Left lung (tissue), 10 donors: ENCODE data around the gene OR8B3. TPM values are rescaled to one million over a fixed set of nuclear protein-coding genes. Genes with fewer than 3 reads are reported as not detected.

Source experiments
- ATAC-seq: fragments of 200-7000 bp; cut with Tn5 transposase; one replicate; pipeline ENCODE4 v1.9.1; 2020; ENCODE audit warnings: moderate library complexity
- DNase-seq, 4 donors: peaks; one replicate each; pipeline ENCODE4 v3.0.0-alpha.2; 2013 to 2020
- H3K27ac ChIP-seq, 2 donors: fragments of 200-600 bp; sonication (generic) in 1 of 2; one replicate each; pipeline versions ENCODE4 v1.5.0 to v1.8.0; 2020 to 2021
- H3K27me3 ChIP-seq, 2 donors: fragments of 200-600 bp; sonication (generic) in 1 of 2; one replicate each; pipeline versions ENCODE4 v1.5.0 to v1.8.0; 2020 to 2021
- H3K36me3 ChIP-seq, 2 donors: fragments of 200-600 bp; sonication (generic) in 1 of 2; one replicate each; pipeline versions ENCODE4 v1.5.0 to v1.8.0; 2020 to 2021
- H3K4me1 ChIP-seq, 2 donors: fragments of 200-600 bp; one replicate each; pipeline ENCODE4 v1.8.0; 2021
- H3K4me3 ChIP-seq, 2 donors: fragments of 200-600 bp; sonication (generic) in 1 of 2; one replicate each; pipeline versions ENCODE4 v1.5.0 to v1.8.0; 2020 to 2021; ENCODE audit warnings: mild to moderate bottlenecking in 1 of 2
- H3K9me3 ChIP-seq, 2 donors: fragments of 200-600 bp; sonication (generic) in 1 of 2; one replicate each; pipeline versions ENCODE4 v1.5.0 to v1.8.0; 2020 to 2021
- CTCF ChIP-seq, 2 donors: fragments of 200-600 bp; sonication (generic) in 1 of 2; IDR thresholded peaks; one replicate each; pipeline versions ENCODE4 v1.5.0 to v1.8.0; 2021; ENCODE audit warnings: antibody characterized with exemption in 2 of 2
- intact Hi-C, 2 donors: fragments of 100-400 bp; cut with DNase I; formaldehyde crosslinking; loops; one replicate each; pipeline versions ENCODE4 v1.11.2 to v1.14.2; 2022
- polyA plus RNA-seq, 6 donors: library from polyadenylated mRNA; unstranded; fragments of 120-200 nt; gene quantifications; one replicate each; pipeline ENCODE4 v1.2.1, GENCODE V29; 2013; ENCODE audit not compliant: insufficient read length in 6 of 6
- total RNA-seq, 2 donors: library from RNA; stranded (reverse); fragmentation: NEBNext Ultra II Directional; extraction: Animal tissue kit (Norgen Biotek cat#: 25700); gene quantifications; one replicate each; pipeline ENCODE4 v1.2.1, GENCODE V29; 2021
- donor health status: DM: no; HTN: yes; CAD: no.
- donor health status: DM: no; HTN: no; CAD: no.

Gene OR8B3
- total and polyA plus RNA-seq, 8 donors = not detected

GRCh38 chr11:124441519-124441918 lies 42.7 kb upstream of the OR8B3 start:
- no peaks in the 10 kb centered on the region for H3K4me1 ChIP-seq
- no peak for ATAC-seq
- H3K27me3 ChIP-seq = no peaks in the 10 kb centered on the region
- intact Hi-C loops = no loop called here
- no peaks in the 10 kb centered on the region for H3K9me3 ChIP-seq
- no peaks in the 10 kb centered on the region for H3K36me3 ChIP-seq
- no peak overlapping the region for H3K4me3 ChIP-seq
- TF ChIP-seq CTCF (IDR thresholded peaks at IDR 0.05) = no peak
- DNase-seq = peak in 1 of 4 donors; percentile 8
- no peak overlapping the region for H3K27ac ChIP-seq

- ATAC-seq (no peak), DNase-seq (peak in 1 of 4 donors; percentile 33)
- Histone ChIP-seq H3K36me3 (no peaks in the 10 kb centered on the region), H3K9me3 (no peaks in the 10 kb centered on the region), H3K4me3 (no peak overlapping the region), H3K27me3 (no peaks in the 10 kb centered on the region), H3K27ac (no peak overlapping the region), H3K4me1 (no peaks in the 10 kb centered on the region)
- intact Hi-C loops = no loop called here
- TF ChIP-seq CTCF (IDR thresholded peaks at IDR 0.05) = no peak
Measured at GRCh38 chr11:124441081-124441480, 42.3 kb upstream of the OR8B3 start.

GRCh38 chr11:124440608-124441007 lies 41.8 kb upstream of the OR8B3 start:
- intact Hi-C loops = no loop called here
- Histone ChIP-seq H3K27me3 (no peaks in the 10 kb centered on the region), H3K4me1 (no peaks in the 10 kb centered on the region), H3K4me3 (no peak overlapping the region), H3K9me3 (no peaks in the 10 kb centered on the region), H3K27ac (no peak overlapping the region), H3K36me3 (no peaks in the 10 kb centered on the region)
- TF ChIP-seq CTCF (IDR thresholded peaks at IDR 0.05) = no peak
- no peak for DNase-seq
- no peak for ATAC-seq

- ATAC-seq (no peak), DNase-seq (no peak)
- H3K27me3 ChIP-seq = no peaks in the 10 kb centered on the region
- H3K27ac ChIP-seq = no peak overlapping the region
- H3K4me1 ChIP-seq = no peaks in the 10 kb centered on the region
- peaks cover 0 to 4% of the 10 kb centered on the region in 2 donors for H3K9me3 ChIP-seq
- intact Hi-C loops = no loop called here
- H3K4me3 ChIP-seq = no peak overlapping the region
- H3K36me3 ChIP-seq = no peaks in the 10 kb centered on the region
- TF ChIP-seq CTCF (IDR thresholded peaks at IDR 0.05) = no peak
Measured at GRCh38 chr11:124434699-124435098, 35.9 kb upstream of the OR8B3 start.

GRCh38 chr11:124429599-124429998 lies 30.8 kb upstream of the OR8B3 start:
- no peak for DNase-seq
- no peak for ATAC-seq
- intact Hi-C loops = no loop called here
- H3K27ac ChIP-seq = no peak overlapping the region
- no peaks in the 10 kb centered on the region for H3K36me3 ChIP-seq
- no peak for TF ChIP-seq CTCF (IDR thresholded peaks at IDR 0.05)
- H3K4me1 ChIP-seq = no peaks in the 10 kb centered on the region
- H3K27me3 ChIP-seq = no peaks in the 10 kb centered on the region
- H3K4me3 ChIP-seq = no peak overlapping the region
- H3K9me3 ChIP-seq = peaks cover 0 to 13% of the 10 kb centered on the region in 2 donors
